K562 (cell line): ENCODE measurements around the gene ADRA2A. TPM values are rescaled to one million over a fixed set of nuclear protein-coding genes. Genes with fewer than 3 reads are reported as not detected.

Experiments used
- ATAC-seq: fragments of 200-7000 bp; cut with Tn5 transposase; 3 replicates; pipeline ENCODE4 v1.9.1; 2020; ENCODE audit warnings: moderate library complexity
- BruUV-seq: library from RNA; stranded (reverse); fragments of 400-500 nt; replicated peaks from 2 replicates; lab custom pipeline; 2021; lab: Mats Ljungman, UMichigan
- CTCF ChIA-PET: fragments of 300-600 bp; formaldehyde crosslinking; extraction: SDS; loops from one replicate; lab custom pipeline; 2021; ENCODE audit warnings: low intra/inter-chr PET ratio; lab: Yijun Ruan, JAX
- POLR2A ChIA-PET: fragments of 300-600, 350-650 bp; sonication (Branson Sonifier 250); formaldehyde crosslinking; extraction: SDS; loops from one replicate; lab custom pipeline; 2021; ENCODE audit warnings: antibody characterized with exemption, inconsistent platforms; lab: Yijun Ruan, JAX
- DNase-seq, 4 experiments: peaks; one replicate each; pipeline versions ENCODE4 v3.0.0 to v3.0.0-alpha.2; 2011 to 2018; ENCODE audit warnings: low spot score in 3 of 4, mixed read lengths in 3 of 4; ENCODE audit errors: extremely low read depth in 1 of 4
- FAIRE-seq: peaks from 2 replicates; lab custom pipeline; 2011; peaks lifted over from hg19 to GRCh38; lab: Jason Lieb, UNC
- H2AFZ ChIP-seq: 2 replicates; pipeline ENCODE4 v1.6.0; 2011; ENCODE audit warnings: low read depth, low read length, control low read depth, inconsistent platforms
- H3K27ac ChIP-seq: fragments of 200-600 bp; 3 replicates; pipeline ENCODE4 v1.8.0; 2011; ENCODE audit warnings: low read depth, mild to moderate bottlenecking, control low read depth, inconsistent platforms, low read length, moderate library complexity, mixed read lengths; ENCODE audit errors: extremely low read depth
- H3K27me3 ChIP-seq, 2 experiments: fragments of 300-600 bp in 1 of 2; 2 replicates in 1 of 2; 3 replicates in 1 of 2; pipeline versions ENCODE4 v1.6.0 to v1.8.0; 2011; ENCODE audit warnings: inconsistent platforms in 2 of 2, low read length in 2 of 2, mild to moderate bottlenecking in 1 of 2, mixed read lengths in 1 of 2, moderate library complexity in 1 of 2; ENCODE audit not compliant: control insufficient read depth in 2 of 2, insufficient read depth in 2 of 2
- H3K36me3 ChIP-seq: fragments of 300-600 bp; 3 replicates; pipeline ENCODE4 v1.8.0; 2011; ENCODE audit warnings: mild to moderate bottlenecking, low read length, inconsistent platforms; ENCODE audit not compliant: control insufficient read depth, insufficient read depth
- H3K4me1 ChIP-seq, 2 experiments: fragments of 200-600 bp in 1 of 2; replicated peaks in 1 of 2; 2 replicates in 1 of 2; 3 replicates in 1 of 2; pipeline versions ENCODE4 v1.5.1 to v1.8.0; 2011; ENCODE audit warnings: inconsistent platforms in 2 of 2, low read length in 2 of 2, mild to moderate bottlenecking in 1 of 2, mixed read lengths in 1 of 2, moderate library complexity in 1 of 2; ENCODE audit not compliant: control insufficient read depth in 2 of 2, insufficient read depth in 2 of 2
- H3K4me2 ChIP-seq: 2 replicates; pipeline ENCODE4 v1.6.1; 2011; ENCODE audit warnings: low read length, control low read depth, inconsistent platforms, mixed read lengths; ENCODE audit not compliant: insufficient read depth
- H3K4me3 ChIP-seq: fragments of 200-600 bp; sonication (generic), shearing (Covaris generic); 2 replicates; pipeline ENCODE4 v1.5.1; 2016; ENCODE audit warnings: control low read depth, inconsistent platforms
- H3K79me2 ChIP-seq: fragments of 200-600 bp; 3 replicates; pipeline ENCODE4 v1.8.0; 2011; ENCODE audit warnings: low read length, inconsistent platforms; ENCODE audit not compliant: control insufficient read depth, insufficient read depth
- H3K9ac ChIP-seq, 2 experiments: 2 replicates each; pipeline versions ENCODE4 v1.6.0 to v1.6.1; 2011; ENCODE audit warnings: low read depth in 2 of 2, low read length in 2 of 2, control low read depth in 1 of 2, inconsistent platforms in 1 of 2, mild to moderate bottlenecking in 1 of 2, mixed read lengths in 1 of 2; ENCODE audit not compliant: insufficient read depth in 1 of 2
- H3K9me1 ChIP-seq: one replicate; pipeline ENCODE4 v1.6.0; 2011; ENCODE audit warnings: inconsistent platforms, mild to moderate bottlenecking, low read length, moderate library complexity; ENCODE audit not compliant: control insufficient read depth, insufficient read depth
- H3K9me3 ChIP-seq: replicated peaks from 2 replicates; pipeline ENCODE4 v1.5.1; 2011; ENCODE audit warnings: low read depth, low read length, inconsistent platforms; ENCODE audit not compliant: control insufficient read depth, insufficient read depth
- H4K20me1 ChIP-seq: replicated peaks from 2 replicates; pipeline ENCODE4 v1.6.1; 2011; ENCODE audit warnings: low read length, inconsistent platforms, mixed read lengths; ENCODE audit not compliant: control insufficient read depth, insufficient read depth
- ARID1B ChIP-seq: fragments of 450-650 bp; IDR thresholded peaks from 2 replicates; pipeline ENCODE4 v1.6.1; 2016; ENCODE audit warnings: antibody characterized with exemption, mild to moderate bottlenecking, inconsistent platforms
- FOXK1 ChIP-seq: sonication (generic); formaldehyde crosslinking; IDR thresholded peaks from 2 replicates; pipeline ENCODE4 v1.8.0; 2022; ENCODE audit warnings: missing genetic modification reagents, mild to moderate bottlenecking, borderline replicate concordance
- MEF2A ChIP-seq: IDR thresholded peaks from 2 replicates; pipeline ENCODE4 v1.6.1; 2011; ENCODE audit warnings: low read depth, mild to moderate bottlenecking, low read length, moderate library complexity; ENCODE audit not compliant: control insufficient read depth
- OTX1 ChIP-seq: fragments of 450-650 bp; formaldehyde crosslinking; IDR thresholded peaks from 2 replicates; pipeline ENCODE4 v1.4.0; 2022; ENCODE audit warnings: mild to moderate bottlenecking
- POLR3A ChIP-seq: IDR thresholded peaks from 2 replicates; pipeline ENCODE4 v1.6.1; 2011; ENCODE audit warnings: borderline replicate concordance, mild to moderate bottlenecking, moderate library complexity; ENCODE audit not compliant: insufficient read length, insufficient read depth; ENCODE audit errors: extremely low read depth
- SREBF1 ChIP-seq: fragments of 150-350 bp; IDR thresholded peaks from 2 replicates; pipeline ENCODE4 v1.6.1; 2014; ENCODE audit warnings: antibody characterized with exemption, low read depth, low read length, borderline replicate concordance
- ZNF124 ChIP-seq: sonication (generic); formaldehyde crosslinking; IDR thresholded peaks from 2 replicates; pipeline ENCODE4 v1.8.1; 2022; ENCODE audit warnings: missing genetic modification reagents
- ZNF589 ChIP-seq: fragments of 200-800 bp; sonication (Bioruptor generic); IDR thresholded peaks from 2 replicates; pipeline ENCODE4 v1.6.1; 2016; ENCODE audit warnings: low read depth, missing genetic modification characterization, missing compliant biosample characterization
- ZNF696 ChIP-seq: fragments of 250-450 bp; sonication (Bioruptor Pico); conservative IDR thresholded peaks from 2 replicates; pipeline ENCODE4 v1.4.0; 2020; ENCODE audit warnings: mild to moderate bottlenecking, moderate library complexity
- WGBS: fragments of 100-300 bp; shearing (Covaris generic); methylation state at CpG from one replicate; pipeline ENCODE4 v1.1.6; 2016; ENCODE audit warnings: low coverage, mixed read lengths; ENCODE audit not compliant: insufficient coverage; ENCODE audit errors: missing lambda C conversion rate; 5-methylcytosine and 5-hydroxymethylcytosine counted together
- in situ Hi-C: fragments of 300-500 bp; cut with MboI; formaldehyde crosslinking; loops from 4 replicates; pipeline ENCODE4 v1.15.0; 2018; ENCODE audit warnings: inconsistent platforms, mixed read lengths
- intact Hi-C: fragments of 100-400 bp; cut with micrococcal nuclease; formaldehyde crosslinking; loops from 2 replicates; pipeline ENCODE4 v1.14.2; 2022
- polyA plus RNA-seq, 8 experiments: library from polyadenylated mRNA; depleted of rRNA in 4 of 8; stranded (reverse) in 5 of 8; unstranded in 3 of 8; fragments of >200 nt; fragmentation: Nextera tagmentation in 2 of 8; fragmentation: Illumina TruSeq in 1 of 8; extraction: Ambion mirVana in 2 of 8; extraction: Trizol in 1 of 8; gene quantifications; 2 replicates each; pipeline versions ENCODE4 v1.2.1 to v1.2.3, GENCODE V29; 2011 to 2014; ENCODE audit warnings: inconsistent platforms in 1 of 8, missing spikeins in 1 of 8
- total RNA-seq, 7 experiments: library from RNA; depleted of rRNA in 6 of 7; stranded (reverse); fragments of >200 nt in 6 of 7; fragmentation: Illumina TruSeq in 2 of 7; extraction: Trizol in 2 of 7; gene quantifications; 2 replicates each; pipeline versions ENCODE4 v1.2.1 to v1.2.3, GENCODE V29; 2011 to 2021; ENCODE audit warnings: low replicate concordance in 1 of 7
- TF ChIP-seq, protein P1 (sequence below): fragments of 450-650 bp; formaldehyde crosslinking; IDR thresholded peaks from 2 replicates; pipeline ENCODE4 v1.4.0; 2022; ENCODE audit warnings: missing genetic modification characterization
- TF ChIP-seq, protein P2 (sequence below): sonication (generic); formaldehyde crosslinking; IDR thresholded peaks from 2 replicates; pipeline ENCODE4 v1.8.0; 2022; ENCODE audit warnings: mild to moderate bottlenecking, low read depth, missing genetic modification reagents
- TF ChIP-seq, protein P3 (sequence below): sonication (generic); formaldehyde crosslinking; IDR thresholded peaks from 2 replicates; pipeline ENCODE4 v1.9.0; 2022; ENCODE audit warnings: mild to moderate bottlenecking, missing genetic modification reagents
- TF ChIP-seq, protein P4 (sequence below): fragments of 200-400 bp; formaldehyde crosslinking; IDR thresholded peaks from 2 replicates; pipeline ENCODE4 v1.6.1; 2017; ENCODE audit warnings: mild to moderate bottlenecking, low read depth, low read length, moderate library complexity
- TF ChIP-seq, protein P5 (sequence below): IDR thresholded peaks from 2 replicates; pipeline ENCODE4 v1.6.1; 2016; ENCODE audit warnings: missing genetic modification characterization, missing compliant biosample characterization

ADRA2A gene
- total and polyA plus RNA-seq, 9 of the 15 experiments (the other 6 are each of a cell fraction or from before 2014, with no cell fraction given) = not detected

DNA sequence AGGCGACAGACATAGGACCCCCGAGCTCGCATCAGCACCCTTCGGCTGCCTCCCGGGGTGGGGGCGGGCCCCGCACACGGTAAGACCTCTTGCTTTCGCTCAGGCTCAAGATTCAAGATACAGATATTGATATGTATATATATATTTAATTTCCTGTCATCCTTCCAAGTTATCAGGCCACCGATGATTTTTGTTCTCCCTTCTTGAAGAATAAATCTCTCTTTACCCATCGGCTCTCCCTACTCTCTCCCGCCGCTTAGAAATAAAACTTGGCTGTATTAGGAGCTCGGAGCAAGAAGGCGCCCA lies 603 bp downstream of the ADRA2A start (continued):
- TF ChIP-seq, protein P1, sequence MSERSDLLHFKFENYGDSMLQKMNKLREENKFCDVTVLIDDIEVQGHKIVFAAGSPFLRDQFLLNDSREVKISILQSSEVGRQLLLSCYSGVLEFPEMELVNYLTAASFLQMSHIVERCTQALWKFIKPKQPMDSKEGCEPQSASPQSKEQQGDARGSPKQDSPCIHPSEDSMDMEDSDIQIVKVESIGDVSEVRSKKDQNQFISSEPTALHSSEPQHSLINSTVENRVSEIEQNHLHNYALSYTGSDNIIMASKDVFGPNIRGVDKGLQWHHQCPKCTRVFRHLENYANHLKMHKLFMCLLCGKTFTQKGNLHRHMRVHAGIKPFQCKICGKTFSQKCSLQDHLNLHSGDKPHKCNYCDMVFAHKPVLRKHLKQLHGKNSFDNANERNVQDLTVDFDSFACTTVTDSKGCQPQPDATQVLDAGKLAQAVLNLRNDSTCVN (CRISPR knock-in tag) = no peak
- TF ChIP-seq ARID1B (no peak), ZNF589 (no peak), SREBF1 (no peak)

DNA sequence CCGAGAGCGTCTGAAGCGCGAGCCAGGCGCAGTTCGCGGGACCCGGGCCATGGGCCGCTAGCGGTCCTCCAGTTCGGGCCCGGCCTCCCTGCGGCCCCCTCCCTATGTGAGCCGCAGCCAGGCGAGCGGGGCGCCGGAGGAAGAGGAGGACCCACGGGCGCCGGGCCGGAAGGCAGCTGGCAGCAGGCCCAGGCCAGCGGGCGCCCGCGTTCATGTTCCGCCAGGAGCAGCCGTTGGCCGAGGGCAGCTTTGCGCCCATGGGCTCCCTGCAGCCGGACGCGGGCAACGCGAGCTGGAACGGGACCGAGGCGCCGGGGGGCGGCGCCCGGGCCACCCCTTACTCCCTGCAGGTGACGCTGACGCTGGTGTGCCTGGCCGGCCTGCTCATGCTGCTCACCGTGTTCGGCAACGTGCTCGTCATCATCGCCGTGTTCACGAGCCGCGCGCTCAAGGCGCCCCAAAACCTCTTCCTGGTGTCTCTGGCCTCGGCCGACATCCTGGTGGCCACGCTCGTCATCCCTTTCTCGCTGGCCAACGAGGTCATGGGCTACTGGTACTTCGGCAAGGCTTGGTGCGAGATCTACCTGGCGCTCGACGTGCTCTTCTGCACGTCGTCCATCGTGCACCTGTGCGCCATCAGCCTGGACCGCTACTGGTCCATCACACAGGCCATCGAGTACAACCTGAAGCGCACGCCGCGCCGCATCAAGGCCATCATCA lies 1.1 kb downstream of the ADRA2A start:
- H3K4me3 ChIP-seq = no peak overlapping the region
- DNase-seq = no peak
- H3K36me3 ChIP-seq = no peaks in the 10 kb centered on the region
- H3K9ac ChIP-seq = no peak overlapping the region
- no peak overlapping the region for H3K4me2 ChIP-seq
- CTCF ChIA-PET = interaction anchor here (0.7 kb wide), 1 partner anchor 130 kb away, joined by 3 read pairs; no protein-coding TSS in a partner anchor
- intact Hi-C loops = no loop called here
- no TSS peak for BruUV-seq
- no peaks in the 10 kb centered on the region for H3K27me3 ChIP-seq
- H4K20me1 ChIP-seq = no peaks in the 10 kb centered on the region
- no peaks in the 10 kb centered on the region for H3K9me1 ChIP-seq
- H3K79me2 ChIP-seq = no peaks in the 10 kb centered on the region
- H3K27ac ChIP-seq = no peak overlapping the region
- no peak overlapping the region for H2AFZ ChIP-seq
- in situ Hi-C loops = no loop called here
- peaks cover 0 to 9% of the 10 kb centered on the region in 2 experiments; a peak in 1 of 5 replicates for H3K4me1 ChIP-seq
- POLR2A ChIA-PET = no interaction called here
- WGBS = 88% methylated on average over 10 of the region's 78 CpGs
- FAIRE-seq = no peak
- no peak for ATAC-seq
- H3K9me3 ChIP-seq = no peaks in the 10 kb centered on the region
- TF ChIP-seq ZNF124 (no peak), ZNF696 (CRISPR knock-in tag) (no peak), MEF2A (no peak), FOXK1 (CRISPR knock-in tag) (no peak), OTX1 (no peak), POLR3A (no peak)
- TF ChIP-seq, protein P2, sequence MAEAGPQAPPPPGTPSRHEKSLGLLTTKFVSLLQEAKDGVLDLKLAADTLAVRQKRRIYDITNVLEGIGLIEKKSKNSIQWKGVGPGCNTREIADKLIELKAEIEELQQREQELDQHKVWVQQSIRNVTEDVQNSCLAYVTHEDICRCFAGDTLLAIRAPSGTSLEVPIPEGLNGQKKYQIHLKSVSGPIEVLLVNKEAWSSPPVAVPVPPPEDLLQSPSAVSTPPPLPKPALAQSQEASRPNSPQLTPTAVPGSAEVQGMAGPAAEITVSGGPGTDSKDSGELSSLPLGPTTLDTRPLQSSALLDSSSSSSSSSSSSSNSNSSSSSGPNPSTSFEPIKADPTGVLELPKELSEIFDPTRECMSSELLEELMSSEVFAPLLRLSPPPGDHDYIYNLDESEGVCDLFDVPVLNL (CRISPR knock-in tag) = no peak
- TF ChIP-seq, protein P3, sequence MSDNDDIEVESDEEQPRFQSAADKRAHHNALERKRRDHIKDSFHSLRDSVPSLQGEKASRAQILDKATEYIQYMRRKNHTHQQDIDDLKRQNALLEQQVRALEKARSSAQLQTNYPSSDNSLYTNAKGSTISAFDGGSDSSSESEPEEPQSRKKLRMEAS = no peak
- TF ChIP-seq, protein P4, sequence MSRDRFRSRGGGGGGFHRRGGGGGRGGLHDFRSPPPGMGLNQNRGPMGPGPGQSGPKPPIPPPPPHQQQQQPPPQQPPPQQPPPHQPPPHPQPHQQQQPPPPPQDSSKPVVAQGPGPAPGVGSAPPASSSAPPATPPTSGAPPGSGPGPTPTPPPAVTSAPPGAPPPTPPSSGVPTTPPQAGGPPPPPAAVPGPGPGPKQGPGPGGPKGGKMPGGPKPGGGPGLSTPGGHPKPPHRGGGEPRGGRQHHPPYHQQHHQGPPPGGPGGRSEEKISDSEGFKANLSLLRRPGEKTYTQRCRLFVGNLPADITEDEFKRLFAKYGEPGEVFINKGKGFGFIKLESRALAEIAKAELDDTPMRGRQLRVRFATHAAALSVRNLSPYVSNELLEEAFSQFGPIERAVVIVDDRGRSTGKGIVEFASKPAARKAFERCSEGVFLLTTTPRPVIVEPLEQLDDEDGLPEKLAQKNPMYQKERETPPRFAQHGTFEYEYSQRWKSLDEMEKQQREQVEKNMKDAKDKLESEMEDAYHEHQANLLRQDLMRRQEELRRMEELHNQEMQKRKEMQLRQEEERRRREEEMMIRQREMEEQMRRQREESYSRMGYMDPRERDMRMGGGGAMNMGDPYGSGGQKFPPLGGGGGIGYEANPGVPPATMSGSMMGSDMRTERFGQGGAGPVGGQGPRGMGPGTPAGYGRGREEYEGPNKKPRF = no peak
- TF ChIP-seq, protein P5, sequence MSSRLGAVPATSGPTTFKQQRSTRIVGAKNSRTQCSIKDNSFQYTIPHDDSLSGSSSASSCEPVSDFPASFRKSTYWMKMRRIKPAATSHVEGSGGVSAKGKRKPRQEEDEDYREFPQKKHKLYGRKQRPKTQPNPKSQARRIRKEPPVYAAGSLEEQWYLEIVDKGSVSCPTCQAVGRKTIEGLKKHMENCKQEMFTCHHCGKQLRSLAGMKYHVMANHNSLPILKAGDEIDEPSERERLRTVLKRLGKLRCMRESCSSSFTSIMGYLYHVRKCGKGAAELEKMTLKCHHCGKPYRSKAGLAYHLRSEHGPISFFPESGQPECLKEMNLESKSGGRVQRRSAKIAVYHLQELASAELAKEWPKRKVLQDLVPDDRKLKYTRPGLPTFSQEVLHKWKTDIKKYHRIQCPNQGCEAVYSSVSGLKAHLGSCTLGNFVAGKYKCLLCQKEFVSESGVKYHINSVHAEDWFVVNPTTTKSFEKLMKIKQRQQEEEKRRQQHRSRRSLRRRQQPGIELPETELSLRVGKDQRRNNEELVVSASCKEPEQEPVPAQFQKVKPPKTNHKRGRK (tag) = no peak
